GM23248 (cell line): ENCODE results near the gene FAM216B.

Experiments
- EZH2 ChIP-seq: fragments of 200-600 bp; sonication (generic); IDR thresholded peaks from 2 replicates; pipeline ENCODE4 v1.6.1; 2018; ENCODE audit warnings: antibody characterized with exemption, mild to moderate bottlenecking; ENCODE audit not compliant: insufficient read depth, poor library complexity, severe bottlenecking
- EZH2phosphoT487 ChIP-seq: fragments of 200-600 bp; sonication (generic); IDR thresholded peaks from 2 replicates; pipeline ENCODE4 v1.6.1; 2018; ENCODE audit warnings: antibody characterized with exemption, moderate library complexity, mild to moderate bottlenecking, low read depth; ENCODE audit not compliant: insufficient read depth

DNA sequence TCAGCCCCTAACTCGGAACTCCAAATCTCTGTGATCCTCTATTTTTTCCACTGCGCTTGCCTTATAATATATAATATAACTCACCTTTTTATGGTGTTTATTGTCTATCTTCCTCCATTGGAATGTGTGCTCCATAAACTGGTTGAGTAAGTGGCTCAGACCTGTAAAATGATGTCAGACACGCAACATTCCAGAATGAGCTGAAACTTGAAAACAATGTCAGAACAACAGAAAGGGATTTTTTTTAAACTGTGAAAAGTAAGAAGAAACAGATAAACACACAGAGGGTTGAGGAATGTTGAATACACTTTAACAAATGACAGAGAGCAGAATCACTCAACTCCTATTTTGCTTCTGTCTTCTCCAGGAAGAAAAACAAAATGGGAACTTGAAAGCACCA is 19.1 kb upstream of the FAM216B start:
- TF ChIP-seq EZH2 (no peak), EZH2phosphoT487 (no peak)
